Fibroblast of peridontal ligament (primary cell): ENCODE measurements around the gene LRMDA.

Experiments
- DNase-seq: peaks from one replicate; pipeline ENCODE4 v3.0.0-alpha.2; 2010; ENCODE audit errors: extremely low read depth

The LRMDA gene

GRCh38 chr10:75475460-75476182 lies 44.2 kb downstream of the LRMDA start:
- DNase-seq: peak; percentile 44

- no peak for DNase-seq
These were observed 45.1 kb downstream of the LRMDA start for GRCh38 chr10:75476569-75476968.

DNA sequence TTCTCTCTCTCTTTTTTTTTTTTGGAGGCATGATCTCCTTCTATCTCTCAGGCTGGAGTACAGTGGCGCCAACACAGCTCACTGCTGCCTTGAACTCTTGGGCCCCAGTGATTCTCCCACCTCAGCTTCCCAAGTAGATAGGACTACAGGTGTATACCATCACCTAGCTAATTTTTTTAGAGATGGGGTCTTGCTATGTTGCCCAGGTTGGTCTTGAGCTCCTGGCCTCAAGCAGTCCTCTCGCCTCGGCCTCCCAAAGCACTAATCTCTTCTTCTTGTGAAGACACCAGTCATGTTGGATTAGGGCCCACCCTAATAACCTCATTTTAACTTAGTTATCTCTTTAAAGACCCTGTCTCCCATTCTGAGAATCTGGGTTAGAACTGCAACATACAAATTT lies 45.6 kb downstream of the LRMDA start:
- DNase-seq: no peak

- no peak for DNase-seq
These were observed 46.3 kb downstream of the LRMDA start for GRCh38 chr10:75477680-75478079.

- no peak for DNase-seq
These were observed 49.0 kb downstream of the LRMDA start for GRCh38 chr10:75480374-75480773.

DNA sequence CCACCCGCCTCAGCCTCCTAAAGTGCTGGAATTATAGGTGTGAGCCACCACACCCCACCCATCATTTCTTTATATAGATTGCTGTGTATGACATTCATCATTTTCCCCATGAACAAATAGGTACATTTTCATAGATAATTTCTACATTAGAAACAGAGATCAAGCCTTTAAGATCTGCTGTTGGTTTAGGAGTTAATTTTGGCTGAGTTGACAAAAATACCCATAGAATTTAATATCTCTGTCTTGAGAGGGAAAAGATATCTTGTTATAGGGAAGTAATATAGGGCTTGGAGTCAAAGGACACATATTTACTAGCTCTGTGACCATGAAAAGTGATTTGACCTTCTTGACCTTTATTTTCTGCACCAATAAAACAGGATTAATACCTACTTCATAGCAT lies 51.8 kb downstream of the LRMDA start:
- DNase-seq: no peak

DNA sequence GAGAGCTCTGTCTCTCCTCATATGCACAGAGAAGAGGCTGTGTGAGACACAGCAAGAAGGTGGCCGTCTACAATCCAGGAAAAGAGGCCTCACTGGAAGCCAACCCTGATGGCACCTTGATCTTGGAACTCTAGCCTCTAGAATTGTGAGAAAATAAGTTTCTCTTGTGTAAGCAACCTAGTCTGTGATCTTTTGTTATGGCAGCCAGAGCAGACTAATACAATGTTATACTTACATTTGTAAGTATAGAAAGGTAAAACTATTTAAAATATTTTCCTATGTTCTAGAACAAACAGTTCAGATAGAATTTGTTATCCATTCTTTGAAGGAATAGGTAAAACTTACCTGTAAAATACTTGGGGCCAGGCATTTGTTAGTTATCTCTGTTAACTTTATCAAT lies 53.3 kb downstream of the LRMDA start:
- DNase-seq: no peak

- DNase-seq: no peak
These were observed 55.2 kb downstream of the LRMDA start for GRCh38 chr10:75486591-75486990.

- no peak for DNase-seq
These were observed 55.8 kb downstream of the LRMDA start for GRCh38 chr10:75487087-75487754.

DNA sequence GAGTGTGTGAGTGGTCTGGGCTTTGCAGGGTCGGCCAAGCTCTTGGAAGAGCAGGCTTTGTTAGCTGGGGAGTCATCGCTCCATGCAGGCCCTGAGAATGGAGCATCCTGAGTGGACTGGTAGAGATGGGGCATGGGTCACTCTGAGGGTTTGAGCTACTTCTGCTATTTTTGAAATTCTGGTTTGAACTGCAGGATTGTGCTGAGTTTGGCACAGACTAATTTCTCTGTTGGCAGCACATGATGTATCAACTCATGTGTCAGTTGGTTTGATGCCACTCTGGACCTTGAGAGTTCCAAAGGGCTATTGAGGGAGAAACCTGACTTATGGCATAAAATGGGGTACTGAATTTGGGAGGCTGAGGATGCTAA lies 56.3 kb downstream of the LRMDA start:
- DNase-seq: no peak

DNA sequence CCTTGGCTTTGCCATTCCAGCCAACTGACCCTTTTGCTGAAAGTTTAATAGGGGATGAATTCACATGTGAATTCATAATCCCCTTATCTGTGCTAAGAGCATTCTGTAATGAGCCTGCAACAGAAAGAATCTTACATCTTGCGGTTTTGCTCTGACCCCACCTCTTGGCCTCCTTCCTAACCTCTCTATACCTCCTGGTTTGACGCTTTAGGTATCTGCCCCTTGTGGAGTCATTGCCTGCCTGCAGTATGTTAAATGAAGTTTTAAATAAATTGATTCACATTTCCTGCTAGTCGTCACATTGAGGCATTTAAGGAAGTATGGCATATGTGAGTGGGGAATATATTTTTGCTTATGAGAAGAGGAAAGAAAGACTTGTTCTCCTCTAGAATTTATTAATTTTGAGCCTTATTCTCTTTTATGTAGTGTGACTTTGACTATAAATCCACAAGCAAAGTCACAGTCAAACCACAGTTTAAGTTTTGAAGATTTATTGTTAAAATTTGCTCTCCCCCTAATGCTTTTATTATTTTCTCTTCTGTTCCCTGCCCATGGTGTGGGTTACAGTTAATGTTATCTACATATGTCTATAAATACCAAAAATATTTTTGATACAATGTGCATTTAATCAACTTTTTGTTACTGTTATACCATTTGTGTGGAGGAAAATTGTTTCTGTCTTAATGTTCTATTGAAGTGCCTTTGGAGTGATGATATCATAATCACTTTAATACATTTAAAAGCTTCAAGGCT lies 60.9 kb downstream of the LRMDA start:
- DNase-seq: no peak

DNA sequence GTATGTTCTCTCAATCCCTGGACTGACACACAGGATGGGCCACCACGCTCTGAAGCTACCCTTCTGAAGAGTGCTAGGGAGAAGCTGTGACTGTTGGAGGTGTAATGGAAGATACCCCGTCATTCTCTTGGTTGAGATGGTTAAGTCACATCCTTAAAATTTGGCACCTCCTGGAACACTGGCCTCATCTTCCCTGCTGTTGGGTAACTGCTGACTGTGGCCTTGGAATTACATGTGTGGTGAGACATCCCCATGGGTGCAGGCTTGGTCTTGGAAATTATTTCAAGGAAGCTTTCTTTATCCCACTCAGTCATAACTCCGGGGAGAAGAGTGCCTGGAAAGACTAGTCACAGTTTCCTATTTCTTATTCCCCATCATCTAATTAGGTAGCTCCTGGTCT lies 62.0 kb downstream of the LRMDA start:
- DNase-seq: no peak

DNA sequence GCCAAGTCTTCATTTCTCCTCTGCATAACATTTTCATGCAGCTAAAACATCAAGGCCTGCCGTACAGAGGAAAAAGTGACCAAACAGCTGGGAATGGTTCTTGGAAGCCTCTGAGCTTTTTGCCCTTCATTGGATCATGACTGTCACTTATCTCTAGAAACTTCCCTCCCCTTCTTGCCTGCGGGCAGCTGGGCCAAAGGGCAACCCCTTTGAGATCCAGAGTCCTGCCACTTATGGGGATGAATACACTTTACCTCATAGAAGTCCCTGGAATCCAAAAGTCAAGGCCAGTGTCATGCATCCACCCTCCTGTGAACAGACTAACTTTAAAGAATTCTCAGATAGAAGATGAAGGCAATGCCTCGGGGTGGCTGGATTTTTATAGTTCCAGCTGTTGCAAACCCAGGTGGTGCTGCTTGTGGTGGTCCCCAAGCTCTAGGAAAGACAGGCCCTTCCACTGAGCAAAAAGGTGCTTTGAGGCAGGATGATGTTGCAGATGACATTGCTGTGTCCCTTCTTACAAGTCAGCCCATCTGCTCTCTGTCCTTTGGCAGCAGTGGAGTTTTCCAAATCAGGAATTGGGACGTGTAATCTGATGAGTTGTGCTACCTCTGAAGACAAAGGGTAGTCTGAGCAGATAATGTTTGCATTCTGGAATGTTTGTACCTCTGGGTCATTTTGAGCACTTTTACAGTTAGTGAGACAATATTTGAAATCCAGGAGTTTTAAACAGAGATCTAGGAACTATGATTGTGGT lies 64.2 kb downstream of the LRMDA start:
- no peak for DNase-seq

DNA sequence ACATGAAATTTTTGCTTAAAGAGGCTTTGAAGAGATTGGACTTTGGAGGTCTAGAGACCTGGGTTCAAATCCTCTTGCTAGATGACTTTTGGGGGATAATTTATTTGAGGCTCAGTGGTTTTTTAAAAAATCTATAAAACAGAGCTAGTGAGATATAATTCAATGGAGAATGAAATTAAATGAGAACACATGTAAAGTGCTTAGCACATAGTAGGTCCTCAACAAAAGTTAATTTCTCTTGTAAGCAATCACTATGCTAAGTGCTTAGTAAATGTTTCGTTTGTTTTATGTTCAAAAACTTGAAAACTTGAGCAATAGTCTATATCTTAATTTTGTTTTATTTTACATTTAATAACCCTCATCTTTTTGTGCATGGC lies 64.8 kb downstream of the LRMDA start:
- no peak for DNase-seq

GRCh38 chr10:75497997-75498883 lies 66.8 kb downstream of the LRMDA start:
- peak; percentile 10 for DNase-seq

DNA sequence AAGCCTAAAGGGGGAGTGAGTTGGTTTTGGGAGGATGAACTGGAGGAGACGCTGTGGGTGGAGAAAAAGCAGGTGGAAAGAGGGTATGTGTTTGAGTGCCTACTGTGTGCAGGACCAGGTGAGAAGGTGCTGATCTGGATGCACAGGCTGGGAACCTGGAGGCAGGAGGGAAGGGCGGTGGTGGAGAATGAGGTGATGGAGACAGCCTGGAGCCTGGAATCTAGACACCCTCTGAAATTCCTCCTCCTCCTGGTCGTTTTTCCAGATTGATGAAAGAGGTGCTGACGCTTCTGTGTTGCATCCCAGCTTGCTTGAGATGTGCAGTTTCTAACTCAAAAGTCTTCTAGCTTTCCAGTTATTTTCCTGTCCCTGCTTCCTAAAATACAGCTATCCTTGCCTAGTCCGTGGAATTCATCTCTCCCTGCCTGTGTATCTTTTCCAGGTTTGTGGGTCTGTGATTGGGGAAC lies 67.5 kb downstream of the LRMDA start:
- no peak for DNase-seq

DNA sequence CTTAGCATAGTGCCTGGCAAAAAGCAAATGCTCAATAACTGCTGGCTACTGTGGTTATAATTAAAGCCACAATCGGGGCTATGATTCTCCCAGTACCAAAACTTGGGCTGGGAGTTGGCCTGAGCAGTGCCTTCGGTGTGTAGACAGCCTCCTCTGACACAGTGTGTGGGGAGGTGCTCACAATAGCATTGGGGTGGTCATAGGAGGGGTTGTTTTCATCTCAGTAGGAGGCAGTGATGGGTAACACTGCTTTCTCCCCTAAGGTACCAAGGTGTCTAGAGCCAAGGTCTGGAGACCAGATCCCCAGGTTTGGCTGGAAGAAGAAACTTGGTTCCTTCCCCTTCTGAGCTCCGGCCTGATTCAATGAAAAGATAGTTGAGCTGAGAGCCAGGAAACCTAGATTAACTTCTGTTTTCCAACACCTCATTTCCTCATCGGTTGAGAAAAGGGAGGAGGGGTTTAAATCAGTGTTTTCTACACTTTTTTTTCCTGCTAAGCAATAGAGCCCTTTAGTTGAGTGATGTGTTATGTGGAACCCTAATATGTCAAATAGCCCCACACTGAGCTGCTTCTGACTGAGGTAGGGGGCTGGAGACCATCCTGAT lies 68.2 kb downstream of the LRMDA start:
- no peak for DNase-seq

DNA sequence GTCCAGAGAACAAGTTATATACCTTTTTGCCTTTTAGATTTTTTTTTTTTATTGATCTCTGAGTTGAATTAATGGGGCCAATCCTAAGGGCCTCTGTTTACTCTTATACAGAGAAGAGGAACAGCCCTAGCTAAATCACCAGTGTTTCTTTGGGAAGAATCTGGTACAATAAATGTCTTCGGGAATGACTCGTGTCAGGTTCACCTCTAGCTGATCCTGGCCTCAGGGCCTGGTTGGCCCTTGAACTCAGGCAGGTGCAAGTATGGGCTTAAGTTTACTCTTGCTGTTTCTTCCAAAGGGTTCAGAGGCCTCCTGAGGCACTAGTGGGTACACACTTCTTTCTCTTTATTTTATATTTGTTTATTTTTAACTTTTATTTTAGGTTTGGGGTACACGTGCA lies 71.0 kb downstream of the LRMDA start:
- no peak for DNase-seq

DNA sequence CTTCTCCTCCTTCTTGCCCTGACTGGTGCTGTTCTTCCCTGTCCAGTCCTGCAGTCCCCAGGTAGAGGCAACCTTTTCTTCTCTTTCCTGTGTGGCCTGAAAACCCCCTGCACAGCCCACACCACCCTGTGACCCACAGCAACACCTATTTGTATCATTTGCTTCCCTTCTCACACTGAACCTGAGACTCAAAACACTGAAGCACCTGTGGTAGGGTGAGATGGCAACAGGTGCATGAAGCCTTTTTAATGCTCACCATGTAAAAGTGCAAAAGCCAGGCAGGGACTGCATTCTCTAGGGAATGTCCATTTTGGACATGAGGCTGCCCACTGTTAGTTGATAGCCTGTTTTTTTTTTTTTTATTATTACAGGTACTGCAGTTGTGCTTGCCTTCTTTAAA lies 71.4 kb downstream of the LRMDA start:
- DNase-seq: no peak

DNA sequence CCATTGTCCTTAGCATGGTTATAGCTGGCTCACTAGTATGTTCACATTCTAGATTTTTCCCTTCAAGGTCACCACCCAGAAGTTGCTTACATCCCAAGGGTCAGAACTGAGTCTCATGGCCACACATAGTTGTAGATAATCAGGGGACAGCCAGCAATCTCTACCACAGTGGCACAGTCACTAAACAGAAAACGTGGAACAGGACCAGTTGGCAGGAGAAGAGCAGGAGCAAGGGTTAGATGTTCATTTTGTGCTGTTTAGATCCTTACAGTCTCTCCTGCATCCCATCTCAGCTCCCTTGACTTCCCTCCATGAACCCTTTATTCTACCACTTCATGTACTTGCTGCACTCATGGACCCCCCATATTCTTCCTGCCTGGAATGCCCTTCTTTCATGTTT lies 73.9 kb downstream of the LRMDA start:
- DNase-seq: no peak
